Activated CD8-positive, alpha-beta memory T cell treated with anti-CD3 and anti-CD28 coated beads for 48 hours (primary cell): ENCODE measurements around the gene MTMR12.
"Not testable (repeated sequence)": the region's sequence is repeated elsewhere in the genome, so short reads cannot be mapped to it uniquely, and the experiment has no call there.

ENCODE experiments used
- DNase-seq, 3 experiments: peaks; one replicate each; pipeline ENCODE4 v3.0.0-alpha.2; 2020; ENCODE audit warnings: low read depth in 2 of 3, low spot score in 2 of 3

Gene MTMR12

DNA sequence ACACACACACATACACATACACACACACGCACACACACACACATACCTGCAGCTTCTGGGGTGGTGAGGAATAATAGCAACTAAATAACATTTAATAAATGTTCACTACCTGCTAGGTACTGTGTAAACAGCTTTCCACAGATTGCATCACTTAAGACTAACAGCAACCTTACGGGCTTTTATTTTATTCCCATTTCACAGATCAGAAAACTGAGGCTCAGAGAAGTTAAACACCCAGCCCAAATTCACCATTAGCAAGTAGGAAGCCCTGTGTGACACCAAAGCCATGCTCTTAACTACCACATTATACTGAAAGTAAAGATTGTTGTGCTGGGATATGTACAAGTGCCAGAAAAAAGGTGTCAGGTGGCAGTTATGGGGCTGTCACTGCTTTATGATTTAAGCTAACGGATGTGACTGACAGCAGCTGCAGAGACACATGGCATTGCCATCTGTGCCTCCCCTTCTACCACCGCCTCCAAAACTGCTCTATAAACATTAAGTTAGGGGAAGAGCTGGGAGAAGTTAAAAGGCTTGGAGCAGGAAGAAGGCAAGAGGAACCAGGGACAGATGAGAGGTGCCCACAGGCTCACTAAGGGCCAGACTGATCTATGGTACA is 13.6 kb downstream of the MTMR12 start:
- DNase-seq: no peak

DNA sequence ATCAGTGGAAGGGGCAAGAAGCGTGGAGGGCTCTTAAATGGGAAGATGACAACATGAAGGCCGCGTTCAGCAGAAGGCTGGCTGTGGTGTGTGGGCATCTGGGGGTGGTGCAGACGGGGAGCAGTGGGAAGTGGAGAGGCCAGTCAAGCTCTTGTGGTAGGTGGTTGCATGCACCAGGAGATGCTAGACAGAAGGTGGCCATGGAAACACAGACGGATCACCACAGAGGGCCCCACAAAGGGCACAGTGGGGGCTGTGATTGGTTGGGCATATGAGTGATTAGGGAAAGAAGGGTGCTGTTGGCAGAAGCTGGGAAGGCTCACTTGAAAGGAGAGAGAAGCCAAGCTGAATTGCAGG is 14.7 kb downstream of the MTMR12 start:
- no peak for DNase-seq

DNA sequence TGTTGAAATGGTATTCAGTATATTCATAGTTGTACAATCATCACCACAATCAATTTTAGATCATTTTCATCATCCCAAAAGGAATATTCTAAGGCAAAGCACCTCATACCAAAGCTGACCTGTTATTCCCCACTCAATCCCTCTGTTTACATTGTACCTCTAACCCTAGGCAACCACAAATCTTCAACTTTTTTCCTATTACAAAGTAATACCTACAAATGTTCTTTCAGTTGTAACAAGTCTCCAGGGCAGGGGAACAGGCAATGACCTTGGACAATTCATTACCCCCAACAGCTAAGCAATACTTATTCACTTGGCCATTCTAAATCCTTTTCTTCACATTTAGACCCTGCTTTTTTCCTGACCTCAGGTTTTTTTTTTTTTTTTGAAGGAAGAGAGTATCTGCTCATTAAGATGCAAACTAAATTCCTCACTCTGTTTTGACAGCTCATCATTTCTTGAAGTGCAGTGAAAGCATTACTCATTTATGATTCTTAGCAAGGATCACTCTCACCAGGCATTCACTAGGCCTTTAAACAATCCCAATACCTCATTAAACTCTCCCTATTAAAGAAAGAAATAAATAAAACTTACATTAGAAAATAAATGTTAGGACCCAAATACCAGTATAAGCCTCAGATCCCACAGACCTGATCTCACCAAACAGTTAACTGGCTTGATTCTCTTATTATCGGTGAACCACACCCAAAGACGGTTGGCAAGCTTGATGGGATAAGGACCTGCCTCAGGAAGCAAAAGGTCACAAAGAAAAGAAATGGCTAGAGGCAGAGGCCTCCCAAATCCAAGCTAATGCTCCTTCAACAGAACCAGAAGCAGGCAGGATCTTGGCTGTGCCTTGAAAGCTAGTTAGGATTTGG is 15.3 kb downstream of the MTMR12 start:
- no peak for DNase-seq

DNA sequence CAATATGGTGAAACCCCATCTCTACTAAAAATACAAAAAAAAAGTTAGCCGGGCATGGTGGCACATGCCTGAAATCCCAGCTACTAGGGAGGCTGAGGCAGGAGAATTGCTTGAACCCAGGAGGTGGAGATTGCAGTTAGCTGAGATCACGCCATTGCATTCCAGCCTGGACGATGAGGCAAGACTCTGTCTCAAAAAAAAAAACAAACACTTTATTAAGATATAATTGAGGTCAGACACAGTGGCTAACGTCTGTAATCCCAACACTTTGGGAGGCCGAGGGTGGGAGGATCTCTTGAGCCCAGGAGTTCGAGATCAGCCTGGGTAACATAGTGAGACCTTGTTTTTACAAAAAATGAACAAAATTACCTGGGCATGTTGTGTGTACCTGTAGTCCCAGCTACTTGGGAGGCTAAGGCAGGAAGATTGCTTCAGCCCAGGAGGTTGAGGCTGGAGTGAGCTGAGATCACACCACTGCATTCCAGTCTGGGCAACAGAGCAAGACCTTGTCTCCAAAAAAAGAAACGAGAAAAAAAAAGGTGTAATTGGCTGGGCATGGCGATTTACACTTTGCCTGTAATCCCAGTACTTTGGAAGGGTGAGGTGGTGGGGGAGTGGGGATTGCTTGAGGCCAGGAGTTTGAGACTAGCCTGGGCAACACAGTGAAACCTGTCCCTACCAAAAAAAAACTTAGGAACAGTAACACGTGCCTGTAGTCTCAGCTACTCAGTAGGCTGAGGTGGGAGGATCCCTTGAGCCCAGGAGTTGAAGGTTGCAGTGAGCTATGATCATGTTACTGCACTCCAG is 16.6 kb downstream of the MTMR12 start:
- not testable (repeated sequence) for DNase-seq

DNA sequence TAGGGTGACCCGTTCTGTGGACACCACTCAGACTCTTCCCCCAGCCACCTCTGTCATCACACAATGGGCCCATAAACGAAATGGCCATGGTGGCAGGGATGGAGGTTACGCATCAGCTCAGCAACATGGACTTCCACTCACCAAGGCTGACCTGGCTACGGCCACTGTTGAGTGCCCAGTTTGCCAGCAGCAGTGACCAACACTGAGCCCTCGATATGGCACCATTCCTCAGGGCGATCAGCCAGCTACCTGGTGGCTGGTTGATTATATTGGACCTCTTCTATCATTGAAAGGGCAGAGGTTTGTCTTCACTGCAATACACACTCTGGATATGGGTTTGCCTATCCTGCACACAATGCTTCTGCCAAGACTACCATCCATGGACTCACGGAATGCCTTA is 21.1 kb downstream of the MTMR12 start:
- no peak for DNase-seq

DNA sequence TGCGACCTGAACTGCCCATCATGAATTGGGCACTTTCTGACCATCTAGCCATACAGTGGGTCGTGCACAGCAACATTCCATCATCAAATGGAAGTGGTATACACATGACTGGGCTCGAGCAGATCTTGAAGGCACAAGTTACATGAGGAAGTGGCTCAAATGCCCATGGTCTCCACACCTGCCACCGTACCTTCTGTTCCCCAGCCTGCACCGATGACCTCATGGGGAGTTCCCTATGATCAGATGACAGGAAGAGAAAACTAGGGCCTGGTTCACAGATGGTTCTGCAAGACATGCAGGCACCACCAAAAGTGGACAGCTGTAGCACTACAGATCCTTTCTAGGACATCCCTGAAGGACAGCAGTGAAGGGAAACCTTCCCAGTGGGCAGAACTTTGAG is 21.8 kb downstream of the MTMR12 start:
- no peak for DNase-seq

DNA sequence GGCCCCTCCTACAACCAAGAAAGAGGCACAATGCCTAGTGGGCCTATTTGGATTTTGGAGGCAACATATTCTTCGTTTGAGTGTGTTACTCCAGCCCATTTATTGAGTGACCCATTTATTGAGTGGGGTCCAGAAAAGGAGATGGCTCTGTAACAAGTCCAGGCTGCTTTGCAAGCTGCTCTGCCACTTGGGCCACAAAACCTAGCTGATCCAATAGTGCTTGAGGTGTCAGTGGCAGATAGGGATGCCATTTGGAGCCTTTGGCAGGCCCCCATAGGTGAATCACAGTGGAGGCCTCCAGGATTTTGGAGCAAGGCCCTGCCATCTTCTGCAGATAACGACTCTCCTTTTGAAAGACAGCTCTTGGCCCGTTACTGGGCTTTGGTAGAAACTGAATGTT is 22.2 kb downstream of the MTMR12 start:
- not testable (repeated sequence) for DNase-seq

DNA sequence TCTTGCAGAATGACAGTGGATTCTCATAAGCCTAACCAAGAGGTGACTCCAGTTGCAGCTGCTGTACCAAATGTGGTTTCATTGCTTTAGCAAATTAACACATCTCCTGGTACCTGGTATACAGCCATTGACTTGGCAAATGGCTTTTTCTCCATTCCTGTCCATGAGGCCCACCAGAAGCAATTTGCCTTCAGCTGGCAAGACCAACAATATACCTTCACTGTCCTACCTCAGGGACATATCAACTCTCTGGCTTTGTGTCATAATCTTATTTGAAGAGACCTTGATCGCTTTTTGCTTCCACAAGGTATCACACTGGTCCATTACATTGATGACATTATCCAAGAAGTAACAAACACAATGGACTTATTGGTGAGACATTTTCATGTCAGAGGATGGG is 22.8 kb downstream of the MTMR12 start:
- not testable (repeated sequence) for DNase-seq

DNA sequence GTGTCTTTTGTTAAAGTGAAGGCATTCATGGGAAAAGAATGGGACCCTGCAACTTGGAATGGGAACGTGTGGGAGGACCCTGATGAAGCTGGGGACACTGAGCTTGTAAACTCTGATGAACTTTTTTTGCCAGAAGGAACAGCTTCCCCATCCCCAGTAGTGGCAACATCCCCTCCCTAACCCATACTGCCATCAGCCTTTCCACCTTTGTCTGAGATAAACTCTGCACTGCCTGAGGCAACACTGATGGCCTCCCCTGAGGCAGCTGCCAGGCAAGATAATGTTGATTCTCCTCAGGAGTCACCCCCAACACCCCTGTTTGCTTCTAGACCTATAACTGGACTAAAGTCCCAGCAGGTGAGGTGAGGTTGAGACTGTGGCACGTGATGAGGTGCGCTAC is 24.6 kb downstream of the MTMR12 start:
- not testable (repeated sequence) for DNase-seq

DNA sequence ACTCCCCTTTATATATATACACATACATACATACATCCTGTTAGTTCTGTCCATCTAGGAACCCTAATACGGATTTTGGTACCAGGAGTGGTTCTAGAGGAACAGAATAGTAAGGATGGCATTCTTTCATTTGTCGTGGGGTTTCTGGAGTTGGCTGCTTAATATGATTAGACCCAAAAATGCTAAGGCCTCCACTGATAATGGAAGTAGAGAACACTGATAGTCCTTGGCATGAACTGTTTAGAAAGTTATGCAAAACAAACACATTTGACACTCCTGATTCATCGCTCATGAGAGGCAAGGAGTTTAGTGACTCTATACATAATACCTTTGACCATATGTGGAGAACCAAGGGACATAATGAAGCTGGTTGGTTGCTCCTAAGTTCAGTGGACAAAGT is 25.2 kb downstream of the MTMR12 start:
- not testable (repeated sequence) for DNase-seq

DNA sequence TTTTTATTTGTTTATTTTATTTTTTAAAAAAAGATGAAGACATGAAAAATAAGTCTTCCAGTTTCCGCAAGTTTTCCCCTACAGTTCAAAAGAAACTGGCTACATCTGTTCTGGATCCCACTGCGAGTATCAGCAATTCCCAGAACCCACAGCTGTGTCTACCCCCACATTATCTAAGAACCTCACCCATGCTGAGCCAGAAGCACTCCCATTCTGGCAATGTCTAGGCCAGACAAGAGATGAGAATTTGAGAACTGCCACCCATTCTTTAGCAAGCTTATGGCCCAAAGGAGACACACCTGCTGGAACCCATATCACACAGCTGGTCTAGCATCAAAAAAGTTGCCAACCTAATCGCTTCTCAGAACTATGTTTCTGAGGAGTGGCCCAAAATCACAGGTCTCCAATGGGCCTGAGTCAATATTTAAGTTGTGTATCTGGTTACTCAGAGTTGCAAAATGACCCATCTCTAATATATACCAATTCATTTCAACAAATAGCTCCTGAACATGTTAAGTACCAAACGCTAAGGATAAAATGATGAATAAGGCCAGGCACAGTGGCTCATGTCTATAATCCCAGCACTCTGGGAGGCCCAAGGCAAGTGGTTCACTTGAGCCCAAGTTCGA is 27.1 kb downstream of the MTMR12 start:
- no peak for DNase-seq

DNA sequence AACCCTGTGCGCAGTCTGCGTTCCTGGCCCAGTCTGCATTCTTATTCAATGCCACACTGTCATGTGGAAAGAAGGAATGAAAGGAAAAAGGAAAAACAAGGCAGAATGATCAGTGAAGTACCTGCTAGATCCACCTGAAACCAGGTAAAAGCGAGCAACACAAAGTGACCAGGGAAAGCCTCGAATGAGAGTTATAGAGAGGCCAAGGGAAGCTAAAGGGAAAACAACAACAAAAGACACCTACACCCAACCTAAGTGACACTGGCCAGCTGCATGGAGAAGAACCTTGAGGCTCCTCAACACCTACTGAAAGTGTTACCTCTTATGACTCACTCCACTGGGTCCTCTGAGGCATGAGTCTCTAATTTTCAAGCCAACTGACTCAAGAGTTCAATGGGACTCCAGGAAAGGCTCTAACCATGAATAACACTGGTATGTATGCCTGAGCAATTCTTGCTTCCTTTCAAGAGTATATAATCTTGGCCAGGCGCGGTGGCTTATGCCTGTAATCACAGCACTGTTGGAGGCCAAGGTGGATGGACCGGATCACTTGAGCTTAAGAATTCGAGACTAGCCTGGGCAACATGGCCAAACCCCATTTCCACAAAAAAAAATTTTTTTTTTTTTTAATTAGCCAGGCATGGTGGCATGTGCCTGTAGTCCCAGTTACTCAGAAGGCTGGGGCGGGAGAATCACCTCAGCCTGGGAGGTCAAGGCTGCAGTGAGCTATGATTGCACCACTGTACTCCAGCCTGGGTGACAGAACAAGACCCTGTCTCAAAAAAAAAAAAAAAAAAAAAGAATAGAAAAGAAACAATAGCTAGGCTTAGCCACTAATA is 29.0 kb downstream of the MTMR12 start:
- no peak for DNase-seq

DNA sequence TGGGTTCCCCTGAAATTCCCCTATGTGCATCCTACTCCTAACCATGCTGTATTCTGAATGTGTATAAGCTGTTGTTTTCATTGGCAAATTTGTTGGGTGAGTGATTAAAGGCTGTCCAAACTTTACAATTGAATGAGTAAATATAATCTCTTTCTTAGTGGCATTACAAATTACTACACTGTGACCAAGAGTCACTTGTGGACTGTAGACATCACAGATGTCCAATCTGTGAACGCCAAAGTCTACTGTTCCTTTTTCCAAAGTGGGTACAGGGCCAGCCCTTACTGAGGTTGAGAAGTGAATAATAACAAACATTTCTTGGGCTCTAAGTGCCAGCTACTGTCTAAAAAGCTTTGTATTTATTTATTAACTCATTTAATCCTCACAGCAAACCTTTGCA is 29.7 kb downstream of the MTMR12 start:
- no peak for DNase-seq

DNA sequence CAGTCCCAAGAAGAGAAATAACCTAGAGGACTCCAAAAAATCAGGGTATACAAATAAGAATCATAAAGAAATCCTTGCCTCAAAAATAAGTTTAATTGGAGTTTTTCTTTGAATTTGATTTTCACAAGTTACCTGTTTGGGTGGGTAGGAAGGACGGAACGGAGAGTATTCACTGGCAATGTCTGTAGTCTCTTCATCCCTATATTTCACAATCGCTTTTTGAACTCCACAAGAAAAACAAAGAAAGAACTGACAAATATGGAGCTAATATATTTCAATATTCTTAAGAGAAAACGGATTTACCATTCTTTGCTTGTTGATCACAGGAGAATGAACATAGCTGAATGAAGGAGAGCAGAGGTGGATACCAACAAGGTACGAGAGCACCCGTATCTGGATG is 30.1 kb downstream of the MTMR12 start:
- no peak for DNase-seq

DNA sequence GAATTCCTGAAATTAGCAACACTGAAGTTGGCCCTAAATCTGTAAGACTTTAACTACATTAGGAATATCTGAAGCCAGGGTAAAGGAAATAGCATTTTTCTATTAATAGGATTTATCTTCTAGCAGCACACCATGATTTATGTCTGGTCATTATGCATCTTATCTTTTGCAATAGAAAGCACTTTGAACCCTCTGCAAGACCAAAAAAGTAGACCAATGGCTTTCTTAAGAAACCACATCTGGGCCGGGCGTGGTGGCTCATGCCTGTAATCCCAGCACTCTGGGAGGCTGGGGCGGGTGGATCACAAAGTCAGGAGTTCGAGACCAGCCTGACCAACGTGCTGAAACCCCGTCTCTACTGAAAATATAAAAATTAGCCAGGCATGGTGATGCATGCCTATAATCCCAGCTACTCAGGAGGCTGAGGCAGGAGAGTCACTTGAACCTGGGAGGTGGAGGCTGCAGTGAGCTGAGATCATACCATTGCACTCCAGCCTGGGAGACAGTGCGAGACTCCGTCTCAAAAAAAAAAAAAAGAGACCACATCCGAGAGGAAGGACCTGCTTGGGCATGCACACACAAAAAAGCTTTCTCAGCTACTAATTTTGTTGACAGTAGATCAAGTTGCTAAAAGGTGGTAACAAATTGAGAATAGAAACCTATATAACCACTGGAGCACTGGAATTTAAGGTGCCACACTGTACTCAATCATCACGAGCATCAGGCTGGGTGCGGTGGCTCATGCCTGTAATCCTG is 31.2 kb downstream of the MTMR12 start:
- not testable (repeated sequence) for DNase-seq

DNA sequence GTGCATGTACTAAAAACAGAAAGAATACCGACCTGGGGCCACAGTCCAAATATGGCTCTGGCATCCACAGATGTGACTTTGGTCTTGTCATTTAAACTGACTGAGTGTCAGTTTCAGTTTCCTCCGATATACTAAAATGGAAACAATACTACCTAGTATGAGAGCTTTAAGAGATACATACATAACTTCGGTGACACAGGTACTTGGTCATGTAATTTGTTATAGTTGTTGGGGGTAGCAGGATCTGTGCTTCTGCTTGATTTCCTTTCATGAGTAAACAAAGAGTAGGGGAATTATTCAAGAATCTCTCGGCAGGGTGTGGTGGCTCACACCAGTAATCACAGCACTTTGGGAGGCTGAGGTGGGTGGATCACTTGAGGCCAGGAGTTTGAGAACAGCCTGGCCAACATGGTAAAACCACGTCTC is 32.1 kb downstream of the MTMR12 start:
- no peak for DNase-seq

DNA sequence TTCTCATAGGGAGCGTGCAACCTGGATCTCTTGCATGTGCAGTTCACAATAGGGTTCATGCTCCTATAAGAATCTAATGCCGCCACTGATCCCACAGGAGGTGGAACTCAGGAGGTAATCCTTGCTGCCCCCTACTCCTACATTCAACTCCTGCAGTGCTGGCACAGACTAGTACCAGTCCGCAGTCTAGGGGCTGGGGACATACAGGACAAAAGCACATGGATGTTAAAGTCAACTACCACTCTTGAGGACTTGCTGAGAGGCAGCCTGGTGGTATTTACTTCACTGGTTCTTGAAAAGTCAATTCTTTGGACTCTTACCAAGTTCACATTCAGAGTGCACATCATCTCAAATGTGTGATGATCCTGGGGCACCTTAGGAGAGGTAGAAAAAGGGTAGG is 33.0 kb downstream of the MTMR12 start:
- DNase-seq: no peak

DNA sequence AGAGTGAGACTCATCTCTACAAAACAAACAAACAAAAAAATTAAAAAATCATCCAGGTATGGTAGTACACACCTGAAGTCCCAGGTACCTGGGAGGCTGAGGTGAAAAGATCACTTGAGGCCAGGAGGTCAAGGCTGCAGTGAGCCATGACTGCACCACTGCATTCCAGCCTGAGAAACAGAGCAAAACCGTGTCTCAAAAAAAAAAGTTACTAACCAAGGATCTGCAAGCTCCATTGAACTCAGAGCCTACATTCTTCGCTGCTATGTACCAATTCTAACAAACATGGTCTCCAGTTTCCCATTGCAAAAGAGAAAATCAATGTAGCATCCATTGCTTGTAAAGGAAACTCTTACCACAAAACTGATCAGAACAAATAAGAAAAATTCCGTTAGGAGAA is 33.5 kb downstream of the MTMR12 start:
- DNase-seq: no peak

DNA sequence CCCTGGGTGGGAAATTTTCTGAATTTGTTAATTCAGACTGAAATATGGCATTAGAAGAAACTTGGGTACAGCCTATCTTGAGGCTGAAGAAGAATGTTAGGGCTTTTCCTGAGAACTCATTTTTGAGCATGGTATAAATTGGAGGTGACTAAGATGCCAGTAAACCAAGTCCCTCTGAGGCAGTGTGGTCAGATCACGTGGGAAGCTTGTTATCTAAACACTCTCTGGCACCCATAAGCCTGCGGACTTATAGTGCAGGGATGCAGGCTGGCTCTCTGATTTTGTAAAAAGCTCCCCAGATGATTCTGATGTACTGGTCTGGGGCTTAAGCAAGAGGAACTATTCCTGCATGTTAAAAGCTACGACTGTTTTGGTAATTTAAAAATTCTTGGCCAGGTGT is 34.3 kb downstream of the MTMR12 start:
- DNase-seq: no peak

DNA sequence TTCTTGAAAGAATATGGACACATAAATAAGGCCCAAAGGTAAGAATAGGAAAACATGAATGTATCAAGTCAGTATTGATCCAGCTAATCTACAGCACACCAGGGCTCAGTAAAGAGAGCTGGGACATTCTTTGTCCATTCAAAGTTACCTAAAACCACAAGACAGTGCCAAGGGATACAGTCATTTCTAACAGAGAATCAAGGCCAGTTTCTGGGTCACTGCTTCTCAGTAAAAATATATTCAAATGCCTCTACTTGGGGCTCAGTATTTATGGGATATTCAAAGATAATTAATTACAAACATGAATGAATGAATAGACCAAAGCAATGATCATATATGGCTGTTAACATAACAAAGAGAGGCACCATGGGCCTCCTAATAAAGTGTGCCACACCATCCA is 34.9 kb downstream of the MTMR12 start:
- DNase-seq: no peak
